Brain pericyte (primary cell): ENCODE results near the gene AFF4.
"Not testable (repeated sequence)": the region's sequence is repeated elsewhere in the genome, so short reads cannot be mapped to it uniquely, and the experiment has no call there.

ENCODE experiments used
- DNase-seq: peaks from one replicate; pipeline ENCODE4 v3.0.0-alpha.2; 2012; ENCODE audit warnings: low read depth, low spot score

The AFF4 gene

GRCh38 chr5:132963171-132964104, at the start of gene AFF4:
AFF4 (minus strand) TSS chr5:132963634; CDS start chr5:132937189, 26,445 bp downstream.
- DNase-seq = peak; percentile 89

- DNase-seq = not testable (repeated sequence)
These were observed 45.0 kb upstream of the AFF4 start for GRCh38 chr5:133008455-133008854.

- DNase-seq = no peak
These were observed 43.2 kb upstream of the AFF4 start for GRCh38 chr5:133006653-133007052.

- no peak for DNase-seq
These were observed 35.8 kb upstream of the AFF4 start for GRCh38 chr5:132999246-132999645.

GRCh38 chr5:132998556-132998955, 35.1 kb upstream of the AFF4 start:
- DNase-seq = no peak

GRCh38 chr5:132996307-132996706, 32.9 kb upstream of the AFF4 start:
- no peak for DNase-seq

- DNase-seq = no peak
These were observed 24.3 kb upstream of the AFF4 start for GRCh38 chr5:132987531-132988408.

GRCh38 chr5:132982971-132983370, 19.5 kb upstream of the AFF4 start:
- not testable (repeated sequence) for DNase-seq

GRCh38 chr5:132981288-132981687, 17.9 kb upstream of the AFF4 start:
- no peak for DNase-seq

- no peak for DNase-seq
These were observed 16.5 kb upstream of the AFF4 start for GRCh38 chr5:132979976-132980375.

GRCh38 chr5:132979367-132979940, 16.0 kb upstream of the AFF4 start:
- no peak for DNase-seq

- no peak for DNase-seq
These were observed 13.4 kb upstream of the AFF4 start for GRCh38 chr5:132976852-132977251.

GRCh38 chr5:132972436-132972828, 9.0 kb upstream of the AFF4 start:
- not testable (repeated sequence) for DNase-seq

- DNase-seq = no peak
These were observed 8.3 kb upstream of the AFF4 start for GRCh38 chr5:132971483-132972435.

- no peak for DNase-seq
These were observed 1.7 kb upstream of the AFF4 start for GRCh38 chr5:132965120-132965519.

GRCh38 chr5:132962429-132963021, 909 bp downstream of the AFF4 start:
- peak; percentile 34 for DNase-seq

- no peak for DNase-seq
These were observed 1.5 kb downstream of the AFF4 start for GRCh38 chr5:132961887-132962286.

GRCh38 chr5:132961123-132961815, 2.2 kb downstream of the AFF4 start:
- not testable (repeated sequence) for DNase-seq

- DNase-seq = not testable (repeated sequence)
These were observed 7.2 kb downstream of the AFF4 start for GRCh38 chr5:132956166-132956799.
